HuH-7.5 (cell line): ENCODE results near the gene MXRA7.
"Not testable (repeated sequence)": the region's sequence is repeated elsewhere in the genome, so short reads cannot be mapped to it uniquely, and the experiment has no call there.

Source experiments
- DNase-seq: peaks from one replicate; pipeline ENCODE4 v3.0.0; 2011; ENCODE audit warnings: low spot score

MXRA7 gene

GRCh38 chr17:76735586-76736348, 25.0 kb upstream of the MXRA7 start:
- no peak for DNase-seq

- DNase-seq: no peak
Observed at GRCh38 chr17:76735006-76735405, 24.2 kb upstream of the MXRA7 start.

GRCh38 chr17:76734080-76734840, 23.5 kb upstream of the MXRA7 start:
- DNase-seq: no peak

GRCh38 chr17:76733618-76733957, 22.8 kb upstream of the MXRA7 start:
- DNase-seq: no peak

- no peak for DNase-seq
Observed at GRCh38 chr17:76732734-76733617, 22.2 kb upstream of the MXRA7 start.

- not testable (repeated sequence) for DNase-seq
Observed at GRCh38 chr17:76731800-76732733, 21.3 kb upstream of the MXRA7 start.

- DNase-seq: no peak
Observed at GRCh38 chr17:76727745-76728456, 17.1 kb upstream of the MXRA7 start.

- DNase-seq: peak; percentile 60
Observed at GRCh38 chr17:76726776-76727718, 16.3 kb upstream of the MXRA7 start, which contains the start of gene METTL23. TSS of gene METTL23 (plus strand) at chr17:76726839. CDS start at chr17:76729711, 2,872 bp downstream.

GRCh38 chr17:76726231-76726775, 15.5 kb upstream of the MXRA7 start, which contains the start of gene JMJD6:
TSS of gene JMJD6 (minus strand) at chr17:76726606. CDS start at chr17:76726475, 131 bp downstream.
- peak; percentile 91 for DNase-seq

GRCh38 chr17:76725580-76726230, 14.9 kb upstream of the MXRA7 start:
- DNase-seq: peak; percentile 64

GRCh38 chr17:76723812-76724211, 13.0 kb upstream of the MXRA7 start:
- DNase-seq: no peak

- not testable (repeated sequence) for DNase-seq
Observed at GRCh38 chr17:76722977-76723376, 12.2 kb upstream of the MXRA7 start.

GRCh38 chr17:76722279-76722678, 11.5 kb upstream of the MXRA7 start:
- DNase-seq: no peak

GRCh38 chr17:76721463-76721862, 10.7 kb upstream of the MXRA7 start:
- DNase-seq: no peak

GRCh38 chr17:76720941-76721340, 10.2 kb upstream of the MXRA7 start:
- no peak for DNase-seq

- no peak for DNase-seq
Observed at GRCh38 chr17:76720211-76720610, 9.4 kb upstream of the MXRA7 start.

GRCh38 chr17:76718516-76718915, 7.8 kb upstream of the MXRA7 start:
- DNase-seq: no peak

GRCh38 chr17:76716839-76717215, 6.1 kb upstream of the MXRA7 start:
- no peak for DNase-seq
